Ovary (tissue), 9 donors: ENCODE results near the gene LIN9. TPM values are rescaled to one million over a fixed set of nuclear protein-coding genes. Genes with fewer than 3 reads are reported as not detected.

ENCODE experiments used
- DNase-seq, 5 donors: peaks; one replicate each; pipeline ENCODE4 v3.0.0-alpha.2; 2019 to 2020
- H3K27ac ChIP-seq, 2 donors: fragments of 200-600 bp; one replicate each; pipeline versions ENCODE4 v1.5.1 to v1.8.0; 2019 to 2022
- H3K27me3 ChIP-seq: fragments of 200-600 bp; one replicate; pipeline ENCODE4 v1.8.0; 2022
- H3K36me3 ChIP-seq: fragments of 200-600 bp; sonication (generic); one replicate; pipeline ENCODE4 v1.5.1; 2019
- H3K4me1 ChIP-seq: one replicate; pipeline ENCODE4 v1.8.1; 2013; ENCODE audit warnings: mild to moderate bottlenecking, moderate library complexity; ENCODE audit not compliant: insufficient read depth
- H3K4me3 ChIP-seq: fragments of 200-600 bp; sonication (generic); one replicate; pipeline ENCODE4 v1.5.1; 2017
- H3K9me3 ChIP-seq, 2 donors: fragments of 200-600 bp in 1 of 2; sonication (generic) in 1 of 2; one replicate each; pipeline versions ENCODE4 v1.5.1 to v1.8.1; 2013 to 2019; ENCODE audit warnings: mild to moderate bottlenecking in 1 of 2, moderate library complexity in 1 of 2
- EP300 ChIP-seq: sonication (generic); formaldehyde crosslinking; IDR thresholded peaks from one replicate; pipeline ENCODE4 v1.6.1; 2017; ENCODE audit warnings: antibody characterized with exemption
- POLR2A ChIP-seq: fragments of 450-650 bp; IDR thresholded peaks from one replicate; pipeline ENCODE4 v1.6.1; 2017; ENCODE audit warnings: antibody characterized with exemption, mild to moderate bottlenecking, moderate library complexity
- WGBS, 3 donors: extraction: QIAGEN DNeasy Blood & Tissue Kit in 1 of 3; methylation state at CpG; one replicate each; pipeline versions ENCODE4 v1.1.5 to v1.1.7; 2013 to 2017; 5-methylcytosine and 5-hydroxymethylcytosine counted together
- intact Hi-C, 4 donors: fragments of 100-400 bp; cut with DNase I; formaldehyde crosslinking; loops; one replicate each; pipeline versions ENCODE4 v1.11.0 to v1.15.1; 2022 to 2023
- polyA plus RNA-seq, 2 donors: library from polyadenylated mRNA; stranded (reverse); fragments of 200-250 nt in 1 of 2; fragments of 350-450 nt in 1 of 2; fragmentation: Illumina TruSeq in 1 of 2; extraction: RNeasy Lipid Tissue Mini Kit (QIAGEN cat#74804) in 1 of 2; gene quantifications; one replicate each; pipeline ENCODE4 v1.2.3, GENCODE V29; 2013 to 2014
- total RNA-seq, 7 donors: library from RNA; depleted of rRNA in 2 of 7; stranded (reverse); fragments of >200 nt in 2 of 7; fragmentation: NEBNext Ultra II Directional in 3 of 7; extraction: Animal tissue kit (Norgen Biotek cat#: 25700) in 3 of 7; gene quantifications; one replicate each; pipeline versions ENCODE4 v1.1.0 to v1.2.4, GENCODE V29; 2016 to 2023
- TF ChIP-seq, protein P1 (sequence below), 3 donors: fragments of 450-650 bp in 2 of 3; fragments of 200-600 bp in 1 of 3; IDR thresholded peaks; one replicate each; pipeline versions ENCODE4 v1.5.1 to v1.8.0; 2016 to 2022; ENCODE audit warnings: antibody characterized with exemption in 3 of 3, mild to moderate bottlenecking in 1 of 3
- donor health status: DM: no; HTN: no; CAD: no; lungs with moderate emphysema.
- donor health status: DM: no; HTN: no; CAD: no.
- donor health status: Bipolar disorder and iron deficiency.
- donor health status: DM: yes; HTN: yes; CAD: no.
- donor health status: DM: no; HTN: no; CAD: no.
- donor health status: DM: yes; HTN: yes; CAD: no.

LIN9 gene
- total and polyA plus RNA-seq, 9 donors, result 3.1 to 8.6 (median 4.3) TPM

DNA sequence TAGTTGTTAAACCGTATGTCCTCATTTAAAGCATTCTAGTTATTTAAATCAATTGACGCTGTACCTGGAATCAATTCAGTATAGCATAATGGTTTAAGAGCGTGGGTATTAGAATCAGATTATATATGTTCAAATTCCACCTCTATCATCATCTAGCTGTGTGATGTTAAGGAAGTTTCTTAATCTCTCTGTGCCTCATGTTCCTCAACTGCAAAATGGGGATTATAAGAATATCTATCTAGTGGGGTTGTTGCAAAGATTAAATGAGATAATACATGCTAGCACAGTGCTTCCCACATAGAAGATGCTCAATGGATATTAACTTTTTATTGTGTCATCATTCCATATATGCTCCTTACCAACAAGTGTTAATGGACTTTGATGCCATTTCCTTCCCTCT lies 69.5 kb downstream of the LIN9 start:
- TF ChIP-seq EP300 (no peak), POLR2A (no peak)
- TF ChIP-seq, protein P1, sequence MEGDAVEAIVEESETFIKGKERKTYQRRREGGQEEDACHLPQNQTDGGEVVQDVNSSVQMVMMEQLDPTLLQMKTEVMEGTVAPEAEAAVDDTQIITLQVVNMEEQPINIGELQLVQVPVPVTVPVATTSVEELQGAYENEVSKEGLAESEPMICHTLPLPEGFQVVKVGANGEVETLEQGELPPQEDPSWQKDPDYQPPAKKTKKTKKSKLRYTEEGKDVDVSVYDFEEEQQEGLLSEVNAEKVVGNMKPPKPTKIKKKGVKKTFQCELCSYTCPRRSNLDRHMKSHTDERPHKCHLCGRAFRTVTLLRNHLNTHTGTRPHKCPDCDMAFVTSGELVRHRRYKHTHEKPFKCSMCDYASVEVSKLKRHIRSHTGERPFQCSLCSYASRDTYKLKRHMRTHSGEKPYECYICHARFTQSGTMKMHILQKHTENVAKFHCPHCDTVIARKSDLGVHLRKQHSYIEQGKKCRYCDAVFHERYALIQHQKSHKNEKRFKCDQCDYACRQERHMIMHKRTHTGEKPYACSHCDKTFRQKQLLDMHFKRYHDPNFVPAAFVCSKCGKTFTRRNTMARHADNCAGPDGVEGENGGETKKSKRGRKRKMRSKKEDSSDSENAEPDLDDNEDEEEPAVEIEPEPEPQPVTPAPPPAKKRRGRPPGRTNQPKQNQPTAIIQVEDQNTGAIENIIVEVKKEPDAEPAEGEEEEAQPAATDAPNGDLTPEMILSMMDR (IDR thresholded peaks at IDR 0.05), result no peak
- no peak for DNase-seq
- Histone ChIP-seq H3K9me3 (no peaks in the 10 kb centered on the region), H3K27ac (no peak overlapping the region), H3K4me3 (no peak overlapping the region), H3K4me1 (no peaks in the 10 kb centered on the region), H3K36me3 (no peaks in the 10 kb centered on the region), H3K27me3 (no peaks in the 10 kb centered on the region)
- WGBS, 3 donors, result 94 to 99% (median 98%) methylated on average over 3 of the region's 3 CpGs
- intact Hi-C loops, result no loop called here

DNA sequence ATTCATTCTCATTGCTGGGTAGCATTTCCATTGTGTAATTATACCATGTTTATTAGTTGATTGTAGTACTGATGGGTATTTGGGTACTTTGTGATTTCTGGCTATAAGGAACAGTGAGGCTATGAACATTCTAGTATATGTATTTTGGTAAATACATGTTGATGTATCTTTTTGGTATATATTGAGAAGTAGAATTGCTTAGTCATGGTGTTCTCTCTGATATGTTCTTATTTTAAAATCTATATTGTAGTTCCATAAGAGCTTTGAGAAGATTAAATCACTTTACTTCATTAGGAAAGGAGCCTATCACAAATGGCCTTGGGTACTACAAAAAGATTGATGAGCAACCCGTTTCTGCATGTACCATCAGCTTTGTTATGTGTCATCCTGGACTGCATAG lies 72.1 kb downstream of the LIN9 start:
- Histone ChIP-seq H3K27ac (no peak overlapping the region), H3K27me3 (no peaks in the 10 kb centered on the region), H3K9me3 (no peaks in the 10 kb centered on the region), H3K36me3 (no peaks in the 10 kb centered on the region), H3K4me3 (no peak overlapping the region), H3K4me1 (no peaks in the 10 kb centered on the region)
- 87 to 91% (median 89%) methylated on average over 1 of the region's 1 CpG for WGBS, 3 donors
- TF ChIP-seq EP300, result no peak
- intact Hi-C loops, result no loop called here
- DNase-seq, result no peak

DNA sequence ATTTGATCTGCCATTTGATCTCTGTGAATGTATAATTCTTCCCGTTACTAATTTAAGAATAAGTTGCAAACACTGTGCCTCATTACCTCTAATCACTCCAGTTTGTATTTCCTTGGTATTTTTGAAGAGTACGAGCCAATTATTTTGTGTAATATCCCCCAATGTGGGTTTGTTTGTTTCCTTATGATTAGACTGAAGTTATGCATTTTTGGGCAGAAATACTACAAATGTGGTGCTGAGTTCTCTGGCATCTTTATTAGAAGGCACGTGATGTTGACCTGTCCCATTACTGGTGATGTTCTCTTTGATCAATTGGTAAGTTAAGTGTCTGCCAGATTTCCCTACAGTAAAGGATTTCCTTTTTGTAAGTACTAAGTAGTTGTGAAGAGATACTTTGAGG lies 75.2 kb downstream of the LIN9 start:
- TF ChIP-seq POLR2A (no peak), EP300 (no peak)
- TF ChIP-seq, protein P1 (IDR thresholded peaks at IDR 0.05), result no peak
- Histone ChIP-seq H3K27ac (no peak overlapping the region), H3K4me3 (no peak overlapping the region), H3K27me3 (no peaks in the 10 kb centered on the region), H3K4me1 (no peaks in the 10 kb centered on the region), H3K9me3 (no peaks in the 10 kb centered on the region), H3K36me3 (no peaks in the 10 kb centered on the region)
- intact Hi-C loops, result no loop called here
- no peak for DNase-seq
- WGBS, 3 donors, result 85 to 93% (median 91%) methylated on average over 3 of the region's 3 CpGs

DNA sequence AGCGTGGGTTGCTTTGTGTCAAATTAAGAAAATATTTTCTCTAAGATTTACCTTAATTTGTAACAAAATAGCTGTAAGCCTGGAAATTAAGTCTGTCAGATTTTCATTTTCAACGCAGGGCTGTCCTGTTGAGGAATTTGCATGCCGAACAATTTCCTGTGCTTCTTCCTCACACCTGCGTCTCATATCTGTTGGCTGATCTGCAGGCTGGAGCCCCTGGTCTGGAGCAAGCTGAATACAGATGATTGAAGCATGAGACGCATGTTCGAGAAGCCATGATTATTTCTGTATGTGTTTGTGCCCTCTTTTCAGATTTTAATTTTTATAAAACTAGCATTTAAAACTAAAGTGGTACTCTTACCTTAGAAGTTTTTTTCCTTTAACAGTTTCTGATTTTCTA lies 75.7 kb downstream of the LIN9 start:
- TF ChIP-seq POLR2A (no peak), EP300 (no peak)
- TF ChIP-seq, protein P1 (IDR thresholded peaks at IDR 0.05), result no peak
- no peak for DNase-seq
- Histone ChIP-seq H3K4me1 (no peaks in the 10 kb centered on the region), H3K27me3 (no peaks in the 10 kb centered on the region), H3K4me3 (no peak overlapping the region), H3K27ac (no peak overlapping the region), H3K9me3 (no peaks in the 10 kb centered on the region), H3K36me3 (no peaks in the 10 kb centered on the region)
- intact Hi-C loops, result no loop called here
- 88 to 94% (median 91%) methylated on average over 6 of the region's 6 CpGs for WGBS, 3 donors

DNA sequence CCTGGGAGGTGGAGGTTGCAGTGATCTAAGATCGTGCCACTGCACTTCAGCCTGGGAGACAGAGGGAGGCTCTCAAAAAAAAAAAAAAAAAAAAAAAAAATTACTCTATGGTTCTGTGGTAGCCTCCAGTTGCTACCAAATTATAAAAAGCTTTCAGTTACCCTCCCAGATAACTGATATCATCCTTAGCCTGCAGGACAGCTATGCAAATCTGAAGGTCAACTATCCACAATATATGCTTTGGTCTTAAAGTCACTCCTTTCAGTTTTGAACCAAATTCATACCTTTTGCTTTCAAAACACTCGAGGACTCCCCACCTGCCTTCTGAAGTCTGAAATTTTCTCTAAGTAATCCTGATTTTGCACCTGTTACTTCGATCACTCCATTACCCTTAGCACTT lies 82.4 kb downstream of the LIN9 start:
- no peak for DNase-seq
- no peaks in the 10 kb centered on the region for H3K9me3 ChIP-seq
- intact Hi-C loops, result no loop called here
- H3K36me3 ChIP-seq, result no peaks in the 10 kb centered on the region
- H3K4me3 ChIP-seq, result no peak overlapping the region
- H3K27ac ChIP-seq, result no peak overlapping the region
- WGBS, 3 donors, result 93 to 97% (median 93%) methylated on average over 3 of the region's 3 CpGs
- TF ChIP-seq, protein P1 (IDR thresholded peaks at IDR 0.05), result no peak
- TF ChIP-seq POLR2A (no peak), EP300 (no peak)
- H3K4me1 ChIP-seq, result peaks cover 1% of the 10 kb centered on the region
- H3K27me3 ChIP-seq, result no peaks in the 10 kb centered on the region
